Chondrocyte (in vitro differentiated cells): ENCODE results near the gene ALDOB. TPM values are rescaled to one million over a fixed set of nuclear protein-coding genes. Genes with fewer than 3 reads are reported as not detected.

Source experiments
- DNase-seq: peaks from one replicate; pipeline ENCODE4 v3.0.0; 2021; ENCODE audit warnings: mixed read lengths, low spot score
- H3K27ac Mint-ChIP-seq: one replicate; pipeline ENCODE4 v1.8.0; 2021; ENCODE audit warnings: mild to moderate bottlenecking, moderate library complexity, mixed read lengths; ENCODE audit not compliant: unreplicated experiment
- H3K27me3 Mint-ChIP-seq: 2 replicates; pipeline ENCODE4 v1.8.0; 2021; ENCODE audit warnings: low read depth, mixed read lengths
- H3K36me3 Mint-ChIP-seq: 2 replicates; pipeline ENCODE4 v1.8.0; 2021; ENCODE audit warnings: low read depth, mixed read lengths
- H3K4me1 Mint-ChIP-seq: 2 replicates; pipeline ENCODE4 v1.8.0; 2021; ENCODE audit warnings: low read depth, mild to moderate bottlenecking, mixed read lengths
- H3K4me3 Mint-ChIP-seq: one replicate; pipeline ENCODE4 v1.8.0; 2021; ENCODE audit warnings: mild to moderate bottlenecking, moderate library complexity, mixed read lengths; ENCODE audit not compliant: unreplicated experiment
- H3K9me3 Mint-ChIP-seq: 2 replicates; pipeline ENCODE4 v1.8.0; 2021; ENCODE audit warnings: low read depth, mixed read lengths
- total RNA-seq: library from RNA; stranded (reverse); gene quantifications from 3 replicates; pipeline ENCODE4 v1.2.1, GENCODE V29; 2021
- TF ChIP-seq, protein P1 (sequence below): fragments of 200-600 bp; sonication (generic); IDR thresholded peaks from 2 replicates; pipeline ENCODE4 v1.5.0; 2021; ENCODE audit warnings: antibody characterized with exemption, mild to moderate bottlenecking, moderate library complexity

The ALDOB gene
- total RNA-seq, 1 donor from 2014 or later, result 0.25 TPM

GRCh38 chr9:101451498-101451897, 15.9 kb upstream of the ALDOB start:
- Mint-ChIP-seq H3K4me1 (peaks cover 53% of the 10 kb centered on the region), H3K36me3 (no peaks in the 10 kb centered on the region), H3K27ac (no peak overlapping the region), H3K4me3 (no peak overlapping the region), H3K9me3 (no peaks in the 10 kb centered on the region), H3K27me3 (no peaks in the 10 kb centered on the region)
- TF ChIP-seq, protein P1, sequence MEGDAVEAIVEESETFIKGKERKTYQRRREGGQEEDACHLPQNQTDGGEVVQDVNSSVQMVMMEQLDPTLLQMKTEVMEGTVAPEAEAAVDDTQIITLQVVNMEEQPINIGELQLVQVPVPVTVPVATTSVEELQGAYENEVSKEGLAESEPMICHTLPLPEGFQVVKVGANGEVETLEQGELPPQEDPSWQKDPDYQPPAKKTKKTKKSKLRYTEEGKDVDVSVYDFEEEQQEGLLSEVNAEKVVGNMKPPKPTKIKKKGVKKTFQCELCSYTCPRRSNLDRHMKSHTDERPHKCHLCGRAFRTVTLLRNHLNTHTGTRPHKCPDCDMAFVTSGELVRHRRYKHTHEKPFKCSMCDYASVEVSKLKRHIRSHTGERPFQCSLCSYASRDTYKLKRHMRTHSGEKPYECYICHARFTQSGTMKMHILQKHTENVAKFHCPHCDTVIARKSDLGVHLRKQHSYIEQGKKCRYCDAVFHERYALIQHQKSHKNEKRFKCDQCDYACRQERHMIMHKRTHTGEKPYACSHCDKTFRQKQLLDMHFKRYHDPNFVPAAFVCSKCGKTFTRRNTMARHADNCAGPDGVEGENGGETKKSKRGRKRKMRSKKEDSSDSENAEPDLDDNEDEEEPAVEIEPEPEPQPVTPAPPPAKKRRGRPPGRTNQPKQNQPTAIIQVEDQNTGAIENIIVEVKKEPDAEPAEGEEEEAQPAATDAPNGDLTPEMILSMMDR, result no peak
- DNase-seq, result no peak

DNA sequence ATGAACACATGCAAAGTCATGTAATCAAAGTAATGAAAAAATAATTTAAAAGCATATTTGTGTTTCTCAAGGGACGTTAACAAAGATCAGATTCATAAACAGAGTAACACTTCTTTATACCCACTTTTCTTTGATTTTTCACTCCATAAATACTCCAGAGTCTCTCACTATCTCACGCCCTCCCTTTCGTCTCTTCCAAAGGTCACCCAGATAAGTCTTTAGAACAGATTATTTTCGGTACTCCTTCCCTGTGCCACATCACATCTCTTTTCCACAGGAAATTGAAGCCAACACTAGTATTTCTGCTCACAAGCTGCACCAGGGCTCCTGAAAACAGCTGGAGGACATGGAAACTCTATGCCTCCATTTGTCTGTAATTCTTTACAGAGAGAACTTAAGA, 15.4 kb upstream of the ALDOB start:
- Mint-ChIP-seq H3K36me3 (no peaks in the 10 kb centered on the region), H3K27me3 (no peaks in the 10 kb centered on the region), H3K27ac (peak overlapping the region; percentile 12), H3K4me3 (no peak overlapping the region), H3K4me1 (peaks cover 47% of the 10 kb centered on the region), H3K9me3 (no peaks in the 10 kb centered on the region)
- no peak for DNase-seq
- TF ChIP-seq, protein P1, result no peak

GRCh38 chr9:101449071-101449721, 13.6 kb upstream of the ALDOB start:
- Mint-ChIP-seq H3K36me3 (no peaks in the 10 kb centered on the region), H3K4me1 (peaks cover 31% of the 10 kb centered on the region), H3K4me3 (peak overlapping the region; percentile 84), H3K27ac (peak overlapping the region; percentile 85), H3K27me3 (peaks cover 2% of the 10 kb centered on the region), H3K9me3 (no peaks in the 10 kb centered on the region)
- TF ChIP-seq, protein P1, result peak; percentile 90
- peak; percentile 90 for DNase-seq

GRCh38 chr9:101448680-101449070, 13.1 kb upstream of the ALDOB start:
- DNase-seq, result no peak
- Mint-ChIP-seq H3K4me3 (peak overlapping the region; percentile 84), H3K27ac (peak overlapping the region; percentile 14), H3K36me3 (no peaks in the 10 kb centered on the region), H3K4me1 (peaks cover 26% of the 10 kb centered on the region), H3K27me3 (peaks cover 2% of the 10 kb centered on the region), H3K9me3 (no peaks in the 10 kb centered on the region)
- TF ChIP-seq, protein P1, result no peak

DNA sequence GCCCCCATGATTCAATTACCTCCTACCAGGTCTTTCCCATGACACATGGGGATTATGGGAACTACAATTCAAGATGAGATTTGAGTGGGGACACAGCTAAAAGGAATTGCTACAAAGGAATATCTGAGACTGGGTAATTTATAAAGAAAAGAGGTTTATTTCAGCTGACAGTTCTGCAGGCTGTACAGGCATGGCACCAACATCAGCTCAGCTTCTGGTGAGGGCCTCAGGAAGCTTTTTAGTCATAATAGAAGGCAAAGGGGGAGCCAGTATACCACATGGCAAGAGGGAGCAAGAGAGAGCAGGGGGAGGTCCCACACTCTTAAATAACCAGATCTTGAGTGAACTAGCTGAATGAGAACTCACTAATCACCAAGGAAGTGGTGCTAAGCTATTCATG, 11.2 kb upstream of the ALDOB start:
- no peaks in the 10 kb centered on the region for H3K9me3 Mint-ChIP-seq
- peaks cover 13% of the 10 kb centered on the region for H3K4me1 Mint-ChIP-seq
- no peak overlapping the region for H3K4me3 Mint-ChIP-seq
- TF ChIP-seq, protein P1, result no peak
- no peak overlapping the region for H3K27ac Mint-ChIP-seq
- DNase-seq, result no peak
- no peaks in the 10 kb centered on the region for H3K36me3 Mint-ChIP-seq
- peaks cover 6% of the 10 kb centered on the region for H3K27me3 Mint-ChIP-seq
